ENCODE measurements around the gene RGL3. TPM values are rescaled to one million over a fixed set of nuclear protein-coding genes. Genes with fewer than 3 reads are reported as not detected.

The RGL3 gene
- total and polyA plus RNA-seq, 9 of the 15 experiments (the other 6 are each of a cell fraction or from before 2014, with no cell fraction given) = 0.12 to 0.61 (median 0.32) TPM; not detected in 4

DNA sequence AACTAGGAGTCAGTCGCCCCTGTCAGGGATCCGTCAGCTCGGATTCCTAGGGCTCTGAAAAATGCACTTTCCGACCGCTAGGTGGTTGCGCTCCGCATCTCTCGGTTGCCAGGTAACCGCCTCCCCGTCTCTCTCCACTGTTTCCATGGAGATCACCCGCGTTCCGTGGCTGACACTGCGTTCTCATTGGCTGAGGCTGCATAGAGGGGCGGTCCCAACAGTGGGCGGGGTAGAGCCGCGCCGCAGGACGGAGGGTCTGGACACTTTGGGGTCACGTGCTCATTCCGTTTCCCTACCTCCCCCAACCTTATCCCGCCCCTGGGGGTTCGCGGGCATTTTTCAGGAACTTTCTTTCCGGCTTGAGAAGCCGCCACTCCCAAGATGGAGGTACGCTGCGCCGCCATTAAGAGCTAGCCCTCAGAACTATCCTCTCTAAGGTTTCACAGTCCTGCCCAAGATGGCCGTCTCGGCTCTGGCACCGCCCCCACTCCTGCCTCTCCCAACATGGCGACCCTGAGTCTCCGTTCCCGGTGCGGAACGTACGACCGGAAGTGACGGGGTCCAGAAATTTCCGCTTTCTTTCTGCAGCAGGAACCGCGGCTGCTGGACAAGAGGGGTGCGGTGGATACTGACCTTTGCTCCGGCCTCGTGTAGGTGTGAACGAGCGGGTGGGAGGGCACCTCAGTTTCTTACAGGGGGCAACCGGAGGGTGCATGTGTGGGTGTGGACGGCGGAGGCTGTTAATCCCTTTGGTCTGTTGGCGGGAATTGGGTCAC lies 16.1 kb upstream of the RGL3 start, which contains the start of the genes ODAD3 and PRKCSH (continued):
- no peak for TF ChIP-seq ZNF778 (CRISPR knock-in tag; IDR thresholded peaks at IDR 0.05)
- TF ChIP-seq SMAD4 (CRISPR knock-in tag; conservative IDR thresholded peaks at IDR 0.05) = peak; percentile 66; the same call in 1 of the 2 replicates
- TF ChIP-seq, protein P1, sequence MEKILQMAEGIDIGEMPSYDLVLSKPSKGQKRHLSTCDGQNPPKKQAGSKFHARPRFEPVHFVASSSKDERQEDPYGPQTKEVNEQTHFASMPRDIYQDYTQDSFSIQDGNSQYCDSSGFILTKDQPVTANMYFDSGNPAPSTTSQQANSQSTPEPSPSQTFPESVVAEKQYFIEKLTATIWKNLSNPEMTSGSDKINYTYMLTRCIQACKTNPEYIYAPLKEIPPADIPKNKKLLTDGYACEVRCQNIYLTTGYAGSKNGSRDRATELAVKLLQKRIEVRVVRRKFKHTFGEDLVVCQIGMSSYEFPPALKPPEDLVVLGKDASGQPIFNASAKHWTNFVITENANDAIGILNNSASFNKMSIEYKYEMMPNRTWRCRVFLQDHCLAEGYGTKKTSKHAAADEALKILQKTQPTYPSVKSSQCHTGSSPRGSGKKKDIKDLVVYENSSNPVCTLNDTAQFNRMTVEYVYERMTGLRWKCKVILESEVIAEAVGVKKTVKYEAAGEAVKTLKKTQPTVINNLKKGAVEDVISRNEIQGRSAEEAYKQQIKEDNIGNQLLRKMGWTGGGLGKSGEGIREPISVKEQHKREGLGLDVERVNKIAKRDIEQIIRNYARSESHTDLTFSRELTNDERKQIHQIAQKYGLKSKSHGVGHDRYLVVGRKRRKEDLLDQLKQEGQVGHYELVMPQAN (IDR thresholded peaks at IDR 0.05; ENCODE audit: borderline replicate concordance) = peak; percentile 72; the same call in 1 of the 2 replicates
- TF ChIP-seq BCL6 (CRISPR knock-in tag; IDR thresholded peaks at IDR 0.05) = no peak
- TF ChIP-seq ZC3H8 (IDR thresholded peaks at IDR 0.05) = no peak
- no peak for TF ChIP-seq KHSRP (IDR thresholded peaks at IDR 0.05)
- TF ChIP-seq, protein P2, sequence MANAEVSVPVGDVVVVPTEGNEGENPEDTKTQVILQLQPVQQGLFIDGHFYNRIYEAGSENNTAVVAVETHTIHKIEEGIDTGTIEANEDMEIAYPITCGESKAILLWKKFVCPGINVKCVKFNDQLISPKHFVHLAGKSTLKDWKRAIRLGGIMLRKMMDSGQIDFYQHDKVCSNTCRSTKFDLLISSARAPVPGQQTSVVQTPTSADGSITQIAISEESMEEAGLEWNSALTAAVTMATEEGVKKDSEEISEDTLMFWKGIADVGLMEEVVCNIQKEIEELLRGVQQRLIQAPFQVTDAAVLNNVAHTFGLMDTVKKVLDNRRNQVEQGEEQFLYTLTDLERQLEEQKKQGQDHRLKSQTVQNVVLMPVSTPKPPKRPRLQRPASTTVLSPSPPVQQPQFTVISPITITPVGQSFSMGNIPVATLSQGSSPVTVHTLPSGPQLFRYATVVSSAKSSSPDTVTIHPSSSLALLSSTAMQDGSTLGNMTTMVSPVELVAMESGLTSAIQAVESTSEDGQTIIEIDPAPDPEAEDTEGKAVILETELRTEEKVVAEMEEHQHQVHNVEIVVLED (CRISPR knock-in tag; IDR thresholded peaks at IDR 0.05) = peak; percentile 85
- TF ChIP-seq, protein P3, sequence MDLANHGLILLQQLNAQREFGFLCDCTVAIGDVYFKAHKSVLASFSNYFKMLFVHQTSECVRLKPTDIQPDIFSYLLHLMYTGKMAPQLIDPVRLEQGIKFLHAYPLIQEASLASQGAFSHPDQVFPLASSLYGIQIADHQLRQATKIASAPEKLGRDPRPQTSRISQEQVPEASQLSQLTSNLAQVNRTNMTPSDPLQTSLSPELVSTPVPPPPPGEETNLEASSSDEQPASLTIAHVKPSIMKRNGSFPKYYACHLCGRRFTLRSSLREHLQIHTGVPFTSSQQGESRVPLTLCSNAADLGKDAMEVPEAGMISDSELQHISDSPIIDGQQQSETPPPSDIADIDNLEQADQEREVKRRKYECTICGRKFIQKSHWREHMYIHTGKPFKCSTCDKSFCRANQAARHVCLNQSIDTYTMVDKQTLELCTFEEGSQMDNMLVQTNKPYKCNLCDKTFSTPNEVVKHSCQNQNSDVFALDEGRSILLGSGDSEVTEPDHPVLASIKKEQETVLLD (IDR thresholded peaks at IDR 0.05) = no peak
- TF ChIP-seq, protein P4, sequence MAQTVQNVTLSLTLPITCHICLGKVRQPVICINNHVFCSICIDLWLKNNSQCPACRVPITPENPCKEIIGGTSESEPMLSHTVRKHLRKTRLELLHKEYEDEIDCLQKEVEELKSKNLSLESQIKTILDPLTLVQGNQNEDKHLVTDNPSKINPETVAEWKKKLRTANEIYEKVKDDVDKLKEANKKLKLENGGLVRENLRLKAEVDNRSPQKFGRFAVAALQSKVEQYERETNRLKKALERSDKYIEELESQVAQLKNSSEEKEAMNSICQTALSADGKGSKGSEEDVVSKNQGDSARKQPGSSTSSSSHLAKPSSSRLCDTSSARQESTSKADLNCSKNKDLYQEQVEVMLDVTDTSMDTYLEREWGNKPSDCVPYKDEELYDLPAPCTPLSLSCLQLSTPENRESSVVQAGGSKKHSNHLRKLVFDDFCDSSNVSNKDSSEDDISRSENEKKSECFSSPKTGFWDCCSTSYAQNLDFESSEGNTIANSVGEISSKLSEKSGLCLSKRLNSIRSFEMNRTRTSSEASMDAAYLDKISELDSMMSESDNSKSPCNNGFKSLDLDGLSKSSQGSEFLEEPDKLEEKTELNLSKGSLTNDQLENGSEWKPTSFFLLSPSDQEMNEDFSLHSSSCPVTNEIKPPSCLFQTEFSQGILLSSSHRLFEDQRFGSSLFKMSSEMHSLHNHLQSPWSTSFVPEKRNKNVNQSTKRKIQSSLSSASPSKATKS (CRISPR knock-in tag; IDR thresholded peaks at IDR 0.05) = no peak
- no peak for TF ChIP-seq ZNF79 (CRISPR knock-in tag; IDR thresholded peaks at IDR 0.05; ENCODE audit: low read depth)
- TF ChIP-seq, protein P5, sequence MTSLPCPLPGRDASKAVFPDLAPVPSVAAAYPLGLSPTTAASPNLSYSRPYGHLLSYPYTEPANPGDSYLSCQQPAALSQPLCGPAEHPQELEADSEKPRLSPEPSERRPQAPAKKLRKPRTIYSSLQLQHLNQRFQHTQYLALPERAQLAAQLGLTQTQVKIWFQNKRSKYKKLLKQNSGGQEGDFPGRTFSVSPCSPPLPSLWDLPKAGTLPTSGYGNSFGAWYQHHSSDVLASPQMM (CRISPR knock-in tag; IDR thresholded peaks at IDR 0.05) = no peak
- TF ChIP-seq, protein P6, sequence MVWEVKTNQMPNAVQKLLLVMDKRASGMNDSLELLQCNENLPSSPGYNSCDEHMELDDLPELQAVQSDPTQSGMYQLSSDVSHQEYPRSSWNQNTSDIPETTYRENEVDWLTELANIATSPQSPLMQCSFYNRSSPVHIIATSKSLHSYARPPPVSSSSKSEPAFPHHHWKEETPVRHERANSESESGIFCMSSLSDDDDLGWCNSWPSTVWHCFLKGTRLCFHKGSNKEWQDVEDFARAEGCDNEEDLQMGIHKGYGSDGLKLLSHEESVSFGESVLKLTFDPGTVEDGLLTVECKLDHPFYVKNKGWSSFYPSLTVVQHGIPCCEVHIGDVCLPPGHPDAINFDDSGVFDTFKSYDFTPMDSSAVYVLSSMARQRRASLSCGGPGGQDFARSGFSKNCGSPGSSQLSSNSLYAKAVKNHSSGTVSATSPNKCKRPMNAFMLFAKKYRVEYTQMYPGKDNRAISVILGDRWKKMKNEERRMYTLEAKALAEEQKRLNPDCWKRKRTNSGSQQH (CRISPR knock-in tag; IDR thresholded peaks at IDR 0.05) = no peak
- no peak for TF ChIP-seq NONO (IDR thresholded peaks at IDR 0.05; ENCODE audit: low read depth in 2 of 2, low read length in 1 of 2)
- TF ChIP-seq, protein P7, sequence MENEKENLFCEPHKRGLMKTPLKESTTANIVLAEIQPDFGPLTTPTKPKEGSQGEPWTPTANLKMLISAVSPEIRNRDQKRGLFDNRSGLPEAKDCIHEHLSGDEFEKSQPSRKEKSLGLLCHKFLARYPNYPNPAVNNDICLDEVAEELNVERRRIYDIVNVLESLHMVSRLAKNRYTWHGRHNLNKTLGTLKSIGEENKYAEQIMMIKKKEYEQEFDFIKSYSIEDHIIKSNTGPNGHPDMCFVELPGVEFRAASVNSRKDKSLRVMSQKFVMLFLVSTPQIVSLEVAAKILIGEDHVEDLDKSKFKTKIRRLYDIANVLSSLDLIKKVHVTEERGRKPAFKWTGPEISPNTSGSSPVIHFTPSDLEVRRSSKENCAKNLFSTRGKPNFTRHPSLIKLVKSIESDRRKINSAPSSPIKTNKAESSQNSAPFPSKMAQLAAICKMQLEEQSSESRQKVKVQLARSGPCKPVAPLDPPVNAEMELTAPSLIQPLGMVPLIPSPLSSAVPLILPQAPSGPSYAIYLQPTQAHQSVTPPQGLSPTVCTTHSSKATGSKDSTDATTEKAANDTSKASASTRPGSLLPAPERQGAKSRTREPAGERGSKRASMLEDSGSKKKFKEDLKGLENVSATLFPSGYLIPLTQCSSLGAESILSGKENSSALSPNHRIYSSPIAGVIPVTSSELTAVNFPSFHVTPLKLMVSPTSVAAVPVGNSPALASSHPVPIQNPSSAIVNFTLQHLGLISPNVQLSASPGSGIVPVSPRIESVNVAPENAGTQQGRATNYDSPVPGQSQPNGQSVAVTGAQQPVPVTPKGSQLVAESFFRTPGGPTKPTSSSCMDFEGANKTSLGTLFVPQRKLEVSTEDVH (IDR thresholded peaks at IDR 0.05; ENCODE audit: low read depth, partially characterized antibody) = peak; percentile 95
- TF ChIP-seq ZKSCAN8 (CRISPR knock-in tag; IDR thresholded peaks at IDR 0.05) = no peak
